Uterus (tissue), 4 donors: ENCODE results near the gene MTFR1L. TPM values are rescaled to one million over a fixed set of nuclear protein-coding genes. Genes with fewer than 3 reads are reported as not detected.

Experiments used
- DNase-seq, 2 donors: peaks; one replicate each; pipeline ENCODE4 v3.0.0-alpha.2; 2019 to 2020
- H3K27ac ChIP-seq, 2 donors: fragments of 200-600 bp; sonication (generic); 1 replicate in 1 of 2; 2 replicates in 1 of 2; pipeline ENCODE4 v1.5.1; 2016 to 2018
- H3K27me3 ChIP-seq, 2 donors: fragments of 200-600 bp; sonication (generic); one replicate each; pipeline ENCODE4 v1.5.1; 2018 to 2019; ENCODE audit warnings: control low read depth in 1 of 2
- H3K36me3 ChIP-seq, 2 donors: fragments of 200-600 bp; sonication (generic); one replicate each; pipeline ENCODE4 v1.5.1; 2019; ENCODE audit warnings: control low read depth in 1 of 2
- H3K4me1 ChIP-seq, 2 donors: fragments of 200-600 bp; sonication (generic); one replicate each; pipeline ENCODE4 v1.5.1; 2018 to 2019; ENCODE audit warnings: control low read depth in 1 of 2
- H3K4me3 ChIP-seq, 2 donors: fragments of 200-600 bp; sonication (generic); 1 replicate in 1 of 2; 2 replicates in 1 of 2; pipeline ENCODE4 v1.5.1; 2018 to 2019; ENCODE audit warnings: mild to moderate bottlenecking in 1 of 2
- H3K9me3 ChIP-seq, 2 donors: fragments of 200-600 bp; sonication (generic); one replicate each; pipeline ENCODE4 v1.5.1; 2019; ENCODE audit warnings: control low read depth in 1 of 2
- POLR2A ChIP-seq, 2 donors: fragments of 450-650 bp; IDR thresholded peaks; one replicate each; pipeline ENCODE4 v1.6.1; 2016; ENCODE audit warnings: antibody characterized with exemption in 2 of 2, mild to moderate bottlenecking in 1 of 2, moderate library complexity in 1 of 2
- intact Hi-C: fragments of 100-400 bp; cut with DNase I; formaldehyde crosslinking; loops from one replicate; pipeline ENCODE4 v1.15.1; 2023; ENCODE audit warnings: low total_unique reads
- total RNA-seq, 4 donors: library from RNA; depleted of rRNA in 3 of 4; stranded (reverse); fragments of >200 nt in 3 of 4; gene quantifications; one replicate each; pipeline versions ENCODE4 v1.1.0 to v1.2.4, GENCODE V29; 2014 to 2023
- TF ChIP-seq, protein P1 (sequence below), 4 experiments: fragments of 200-600 bp in 2 of 4; fragments of 450-650 bp in 2 of 4; sonication (generic) in 2 of 4; IDR thresholded peaks; one replicate each; pipeline ENCODE4 v1.5.1; 2016 to 2019; ENCODE audit warnings: antibody characterized with exemption in 4 of 4, mild to moderate bottlenecking in 2 of 4, moderate library complexity in 1 of 4
- donor health status: DM: yes; HTN: yes; CAD: no.

MTFR1L gene
- total RNA-seq, 4 donors from 2014 or later: 51.5 to 106 (median 63.7) TPM

GRCh38 chr1:25856856-25857255, 37.1 kb downstream of the MTFR1L start:
- intact Hi-C loops: no loop called here
- DNase-seq: no peak
- Histone ChIP-seq H3K27me3 (no peaks in the 10 kb centered on the region), H3K4me1 (no peaks in the 10 kb centered on the region), H3K36me3 (no peaks in the 10 kb centered on the region), H3K4me3 (no peak overlapping the region), H3K27ac (no peak overlapping the region), H3K9me3 (no peaks in the 10 kb centered on the region)
- TF ChIP-seq POLR2A (IDR thresholded peaks at IDR 0.05): no peak
- TF ChIP-seq, protein P1, sequence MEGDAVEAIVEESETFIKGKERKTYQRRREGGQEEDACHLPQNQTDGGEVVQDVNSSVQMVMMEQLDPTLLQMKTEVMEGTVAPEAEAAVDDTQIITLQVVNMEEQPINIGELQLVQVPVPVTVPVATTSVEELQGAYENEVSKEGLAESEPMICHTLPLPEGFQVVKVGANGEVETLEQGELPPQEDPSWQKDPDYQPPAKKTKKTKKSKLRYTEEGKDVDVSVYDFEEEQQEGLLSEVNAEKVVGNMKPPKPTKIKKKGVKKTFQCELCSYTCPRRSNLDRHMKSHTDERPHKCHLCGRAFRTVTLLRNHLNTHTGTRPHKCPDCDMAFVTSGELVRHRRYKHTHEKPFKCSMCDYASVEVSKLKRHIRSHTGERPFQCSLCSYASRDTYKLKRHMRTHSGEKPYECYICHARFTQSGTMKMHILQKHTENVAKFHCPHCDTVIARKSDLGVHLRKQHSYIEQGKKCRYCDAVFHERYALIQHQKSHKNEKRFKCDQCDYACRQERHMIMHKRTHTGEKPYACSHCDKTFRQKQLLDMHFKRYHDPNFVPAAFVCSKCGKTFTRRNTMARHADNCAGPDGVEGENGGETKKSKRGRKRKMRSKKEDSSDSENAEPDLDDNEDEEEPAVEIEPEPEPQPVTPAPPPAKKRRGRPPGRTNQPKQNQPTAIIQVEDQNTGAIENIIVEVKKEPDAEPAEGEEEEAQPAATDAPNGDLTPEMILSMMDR (IDR thresholded peaks at IDR 0.05): no peak

DNA sequence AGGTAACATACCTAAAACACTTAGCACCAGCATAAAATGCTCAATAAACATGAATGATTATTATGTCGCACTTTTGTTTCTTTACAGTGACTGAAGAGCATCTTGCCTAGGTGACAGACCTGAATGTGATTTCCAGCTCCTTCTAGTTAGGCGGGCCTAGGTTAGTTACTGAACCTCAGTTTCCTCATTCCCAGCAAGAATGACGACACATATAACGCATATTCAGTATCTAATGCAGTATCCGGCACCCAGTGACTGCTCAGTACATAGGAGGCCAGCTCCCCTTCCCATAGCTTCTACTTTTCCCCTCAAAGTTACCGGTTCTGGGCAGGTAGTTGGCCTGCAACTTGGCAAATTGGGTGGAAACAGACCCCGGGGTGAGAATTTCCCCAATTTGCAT, 38.7 kb downstream of the MTFR1L start:
- Histone ChIP-seq H3K4me3 (no peak overlapping the region), H3K27ac (no peak overlapping the region), H3K27me3 (no peaks in the 10 kb centered on the region)

GRCh38 chr1:25858906-25859789, 39.4 kb downstream of the MTFR1L start, which contains the start of gene AUNIP:
TSS of gene AUNIP (minus strand) at chr1:25859457. CDS start at chr1:25859357, 100 bp downstream.
- Histone ChIP-seq H3K27ac (peak within 1 kb of the TSS; percentile 68), H3K36me3 (no peaks in the 10 kb centered on the region), H3K4me1 (no peaks in the 10 kb centered on the region), H3K4me3 (peak within 1 kb of the TSS; percentile 47 to 53), H3K27me3 (no peaks in the 10 kb centered on the region), H3K9me3 (no peaks in the 10 kb centered on the region)
- peak; percentile 46 to 63 for TF ChIP-seq POLR2A (IDR thresholded peaks at IDR 0.05)
- TF ChIP-seq, protein P1 (IDR thresholded peaks at IDR 0.05): no peak
- peak; percentile 79 to 88 for DNase-seq
- intact Hi-C loops: no loop called here

More for the DNA sequence above, 38.7 kb downstream of the MTFR1L start:
- TF ChIP-seq POLR2A (IDR thresholded peaks at IDR 0.05): no peak
- TF ChIP-seq, protein P1 (IDR thresholded peaks at IDR 0.05): no peak
- Histone ChIP-seq H3K36me3 (no peaks in the 10 kb centered on the region), H3K4me1 (no peaks in the 10 kb centered on the region), H3K9me3 (no peaks in the 10 kb centered on the region)
- no peak for DNase-seq
- intact Hi-C loops: no loop called here

- Histone ChIP-seq H3K4me1 (no peaks in the 10 kb centered on the region), H3K27me3 (no peaks in the 10 kb centered on the region), H3K9me3 (no peaks in the 10 kb centered on the region), H3K4me3 (no peak overlapping the region), H3K27ac (no peak overlapping the region), H3K36me3 (no peaks in the 10 kb centered on the region)
- no peak for DNase-seq
- intact Hi-C loops: no loop called here
- no peak for TF ChIP-seq POLR2A (IDR thresholded peaks at IDR 0.05)
- TF ChIP-seq, protein P1 (IDR thresholded peaks at IDR 0.05): no peak
These were observed 41.8 kb downstream of the MTFR1L start for GRCh38 chr1:25861316-25862286.
